ENCODE measurements around the gene FBLN2.

FBLN2 gene

DNA sequence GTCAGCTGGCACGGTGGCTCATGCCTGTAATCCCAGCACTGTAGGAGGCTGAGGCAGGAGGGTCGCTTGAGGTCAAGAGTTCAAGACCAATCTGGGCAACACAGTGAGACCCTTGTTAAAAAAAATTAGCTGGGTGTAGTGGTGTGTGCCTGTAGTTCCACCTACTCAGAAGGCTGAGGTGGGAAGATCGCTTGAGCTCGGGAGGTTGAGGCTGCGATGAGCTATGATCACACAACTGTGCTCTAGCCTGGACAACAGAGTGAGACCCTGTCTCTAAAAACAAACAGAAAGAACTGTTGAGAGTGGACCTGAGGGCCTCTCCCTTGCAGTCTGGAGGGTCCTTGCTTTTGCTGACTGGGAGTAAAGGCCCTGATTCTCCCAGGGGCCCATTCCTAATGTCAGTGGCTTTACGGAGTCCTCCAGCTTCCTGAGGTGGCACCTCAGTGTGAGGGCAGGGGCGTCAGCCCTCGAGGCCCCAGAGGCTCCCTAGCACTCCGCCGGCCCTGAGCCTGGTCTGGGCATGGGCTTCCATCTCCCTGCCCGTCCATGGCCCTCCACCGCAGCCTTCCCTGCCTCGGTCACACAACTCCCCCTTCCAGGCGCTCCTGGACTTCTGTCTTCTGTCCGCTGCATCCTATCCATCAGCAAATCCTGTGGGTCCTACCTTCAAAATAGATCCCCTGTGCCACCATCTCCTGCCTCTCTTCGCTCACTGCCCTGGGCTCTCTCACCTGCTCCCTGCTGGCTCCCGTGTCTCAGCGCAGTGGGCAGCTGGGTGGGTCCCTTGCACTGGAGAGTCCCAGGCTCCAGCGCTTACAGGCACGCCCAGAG lies 19.0 kb downstream of the FBLN2 start:
- DNase-seq (ENCODE audit: low spot score), result no peak

GRCh38 chr3:13568515-13569028 lies 19.6 kb downstream of the FBLN2 start:
- no peak for DNase-seq (ENCODE audit: low spot score)

- no peak for DNase-seq (ENCODE audit: low spot score)
These were observed 20.3 kb downstream of the FBLN2 start for GRCh38 chr3:13569201-13569600.

DNA sequence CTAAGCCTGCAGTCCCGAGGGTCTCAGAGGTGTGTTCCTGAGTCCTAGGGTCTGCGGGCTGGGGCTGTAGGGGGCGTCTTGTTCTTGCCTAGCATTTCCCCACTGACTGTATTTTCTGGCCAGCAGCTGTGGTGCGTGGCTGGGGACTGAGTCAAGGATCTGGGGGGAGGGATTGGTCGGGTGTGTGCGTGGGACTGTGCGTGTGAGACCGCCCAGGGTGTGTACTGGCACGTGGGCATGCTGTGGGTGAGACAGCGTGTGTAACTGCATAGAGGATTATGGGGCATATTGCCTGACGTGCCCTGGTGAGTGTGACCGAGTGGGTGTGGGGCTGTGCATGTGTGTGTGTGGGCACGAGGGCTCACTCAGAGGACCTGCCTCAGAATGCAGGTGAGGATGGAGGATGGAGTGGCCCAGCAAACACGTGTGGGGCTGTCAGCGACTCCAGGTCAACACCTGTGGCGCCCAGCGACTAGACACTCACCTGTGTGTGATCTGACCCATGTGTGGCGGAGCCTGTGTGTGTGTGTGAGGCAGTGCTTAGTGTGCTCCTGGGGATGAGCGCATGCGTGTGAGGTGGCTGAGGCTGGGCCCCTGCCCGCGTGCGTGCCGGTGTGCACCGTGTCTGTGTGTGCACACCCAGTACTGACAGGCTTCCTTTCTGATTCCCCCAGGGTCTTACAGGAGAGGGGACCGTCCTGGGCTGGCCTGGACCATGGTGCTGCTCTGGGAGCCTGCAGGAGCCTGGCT lies 20.9 kb downstream of the FBLN2 start:
- DNase-seq (ENCODE audit: low spot score), result no peak

GRCh38 chr3:13570391-13571194 lies 21.7 kb downstream of the FBLN2 start:
- no peak for DNase-seq (ENCODE audit: low spot score)

GRCh38 chr3:13571264-13571663 lies 22.3 kb downstream of the FBLN2 start:
- DNase-seq (ENCODE audit: low spot score), result no peak

GRCh38 chr3:13571831-13572750 lies 23.2 kb downstream of the FBLN2 start:
- no peak for DNase-seq (ENCODE audit: low spot score)

- DNase-seq (ENCODE audit: low spot score), result no peak
These were observed 24.1 kb downstream of the FBLN2 start for GRCh38 chr3:13572926-13573623.

- DNase-seq (ENCODE audit: low spot score), result no peak
These were observed 25.3 kb downstream of the FBLN2 start for GRCh38 chr3:13574083-13574797.

- DNase-seq (ENCODE audit: low spot score), result no peak
These were observed 26.0 kb downstream of the FBLN2 start for GRCh38 chr3:13574798-13575451.

DNA sequence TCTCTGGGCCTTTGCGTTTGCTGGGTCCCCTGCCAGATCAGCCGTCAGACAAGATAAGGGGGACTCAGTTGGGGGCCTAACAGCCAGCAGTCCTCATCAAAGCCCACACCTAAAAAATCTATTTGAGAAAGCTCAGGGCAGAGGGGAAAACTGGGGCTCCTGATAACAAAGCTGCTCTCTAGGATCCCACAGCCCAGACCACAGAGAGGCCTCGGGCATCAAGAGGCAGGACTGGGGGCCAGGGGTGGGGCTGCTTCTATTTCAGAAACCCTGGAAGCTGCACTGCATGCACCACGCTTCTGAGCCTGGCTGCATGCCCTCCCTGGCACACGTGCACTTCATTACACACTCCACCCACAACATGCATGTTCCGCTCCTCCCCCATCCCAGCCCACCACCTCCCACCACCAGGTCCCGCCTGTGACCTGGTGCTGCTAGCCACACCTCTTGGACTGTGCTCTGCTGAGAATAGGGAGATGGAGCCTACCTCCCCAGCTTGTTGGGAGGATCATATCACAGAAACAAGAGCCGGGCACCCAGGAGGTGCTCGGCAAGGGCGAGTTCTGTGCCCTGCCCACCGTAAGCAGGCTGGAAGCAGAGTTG lies 26.6 kb downstream of the FBLN2 start:
- no peak for DNase-seq (ENCODE audit: low spot score)

- no peak for DNase-seq (ENCODE audit: low spot score)
These were observed 28.5 kb downstream of the FBLN2 start for GRCh38 chr3:13577181-13578121.

- no peak for DNase-seq (ENCODE audit: low spot score)
These were observed 29.3 kb downstream of the FBLN2 start for GRCh38 chr3:13578251-13578650.

GRCh38 chr3:13579063-13579462 lies 30.1 kb downstream of the FBLN2 start:
- DNase-seq (ENCODE audit: low spot score), result no peak

GRCh38 chr3:13580256-13581023 lies 31.5 kb downstream of the FBLN2 start:
- no peak for DNase-seq (ENCODE audit: low spot score)

GRCh38 chr3:13581485-13582365 lies 32.8 kb downstream of the FBLN2 start:
- DNase-seq (ENCODE audit: low spot score), result no peak
